GM18861 (cell line): Measurements from ENCODE around the gene KCNQ2.

Source experiments
- ATAC-seq: cut with Tn5 transposase; IDR thresholded peaks from one replicate; pipeline ENCODE4 v1.9.1; 2021; ENCODE audit not compliant: unreplicated experiment

Gene KCNQ2

GRCh38 chr20:63472862-63473390 is 471 bp upstream of the KCNQ2 start:
- no peak for ATAC-seq

DNA sequence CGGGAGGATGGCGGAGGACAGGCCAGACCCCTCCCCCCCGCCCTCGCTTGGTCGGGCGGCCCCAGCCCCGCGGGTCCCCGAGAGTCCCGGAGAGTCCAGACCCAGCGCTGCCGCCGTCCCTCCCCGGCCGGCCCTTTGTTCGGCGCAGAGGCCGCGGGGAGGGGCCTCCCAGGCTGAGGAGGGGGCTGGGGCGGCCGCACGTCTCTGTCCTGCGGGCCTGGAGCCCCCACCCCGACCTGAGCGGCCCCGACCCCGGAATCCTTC is 806 bp downstream of the KCNQ2 start:
- ATAC-seq, result no peak

- no peak for ATAC-seq
These were observed 1.3 kb downstream of the KCNQ2 start for GRCh38 chr20:63471002-63471716.

GRCh38 chr20:63470410-63470809 is 2.0 kb downstream of the KCNQ2 start:
- no peak for ATAC-seq

DNA sequence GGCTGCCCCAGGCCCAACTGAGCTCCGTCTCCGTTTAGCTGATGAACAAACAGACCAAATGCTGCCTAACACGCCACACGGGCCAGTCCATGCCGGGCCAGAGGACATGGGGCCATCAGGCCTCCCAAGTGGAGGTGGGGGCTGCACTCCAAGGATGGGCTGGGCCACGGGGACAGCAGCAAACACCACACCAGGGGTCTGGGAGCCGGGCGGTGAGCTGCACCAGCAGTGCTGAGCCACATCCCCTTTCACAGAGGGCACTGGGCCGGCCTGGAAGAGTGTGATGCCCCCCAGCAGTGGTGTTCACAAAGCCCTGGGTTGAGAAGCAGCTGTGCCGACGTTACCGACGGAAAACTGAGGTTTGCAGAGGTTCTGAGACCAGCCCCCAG is 2.7 kb downstream of the KCNQ2 start:
- ATAC-seq, result no peak

DNA sequence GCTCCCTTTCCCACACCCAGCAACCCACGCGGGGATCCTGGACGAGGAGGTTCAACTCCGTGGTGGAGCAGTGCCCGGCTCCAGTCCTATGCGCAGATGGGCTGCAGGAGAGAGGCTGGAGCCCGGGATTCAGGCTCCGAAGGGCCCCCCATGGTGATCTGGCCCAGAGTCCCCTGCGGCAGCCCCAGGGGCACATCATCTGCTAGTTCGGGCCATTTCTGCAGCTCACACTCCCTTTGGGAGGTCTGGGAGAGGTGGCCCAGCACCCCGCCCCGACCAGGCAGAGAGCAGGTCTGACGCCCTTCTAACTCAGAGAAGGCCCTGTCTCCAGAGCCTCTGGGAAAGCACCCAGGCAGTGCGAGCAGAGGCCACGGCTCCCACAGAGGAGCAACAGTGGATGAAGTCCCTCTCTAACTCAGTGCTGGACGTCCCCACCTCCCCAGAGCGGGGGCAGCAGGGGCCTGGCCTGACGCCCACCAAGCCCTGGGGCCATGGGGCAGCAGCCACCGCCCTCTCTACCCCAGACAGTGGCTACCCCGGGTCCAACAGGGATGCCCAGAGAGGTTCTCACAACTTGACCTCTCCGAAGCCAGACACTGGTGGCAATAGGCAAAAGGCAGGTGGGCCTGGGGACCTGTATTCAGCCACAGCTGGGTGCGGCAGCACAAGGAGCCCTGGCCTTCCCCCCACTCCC is 3.3 kb downstream of the KCNQ2 start:
- ATAC-seq, result no peak

DNA sequence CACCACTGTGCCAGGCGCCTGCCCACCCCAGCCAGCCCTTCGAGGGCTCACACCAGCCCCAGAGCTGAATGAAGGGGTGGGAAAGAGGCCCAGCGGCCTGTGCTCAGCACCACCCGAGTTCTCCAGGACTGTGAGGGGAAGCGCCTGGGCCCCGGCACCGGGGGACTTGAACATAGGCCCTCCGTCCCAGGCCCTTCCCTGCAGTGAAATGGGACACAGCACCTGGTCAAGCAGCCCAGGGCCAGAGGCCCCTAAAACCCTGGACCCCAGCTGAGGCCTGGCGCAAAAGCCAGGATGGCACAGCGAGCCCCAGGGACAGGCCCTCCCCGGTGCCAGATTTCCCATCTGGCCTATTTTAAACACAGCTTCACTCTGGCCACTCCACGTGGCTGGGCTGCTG is 4.0 kb downstream of the KCNQ2 start:
- no peak for ATAC-seq

GRCh38 chr20:63467294-63468083 is 5.0 kb downstream of the KCNQ2 start:
- ATAC-seq, result no peak

DNA sequence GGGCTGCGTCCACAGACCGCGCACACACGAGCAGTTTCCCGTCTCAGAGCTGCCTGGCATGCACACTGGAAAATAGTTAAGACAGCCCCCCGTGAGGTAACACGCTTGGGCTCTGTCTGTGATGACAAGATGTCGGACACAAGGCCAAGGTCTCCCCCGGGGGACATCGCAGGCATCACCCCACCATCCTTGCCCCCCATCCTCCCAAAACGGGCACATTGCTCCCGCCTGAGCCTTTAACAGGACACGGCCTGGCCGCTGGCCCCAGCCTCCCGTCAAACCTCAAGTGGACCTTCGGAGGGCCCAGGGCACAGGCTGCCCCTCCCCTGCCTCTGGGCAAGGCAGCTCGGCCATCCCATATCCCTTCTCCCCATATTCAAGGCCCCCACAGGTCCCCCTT is 5.6 kb downstream of the KCNQ2 start:
- no peak for ATAC-seq

GRCh38 chr20:63466250-63466825 is 6.1 kb downstream of the KCNQ2 start:
- no peak for ATAC-seq

- ATAC-seq, result no peak
These were observed 6.8 kb downstream of the KCNQ2 start for GRCh38 chr20:63465380-63466249.

GRCh38 chr20:63464289-63464635 is 8.2 kb downstream of the KCNQ2 start:
- no peak for ATAC-seq

DNA sequence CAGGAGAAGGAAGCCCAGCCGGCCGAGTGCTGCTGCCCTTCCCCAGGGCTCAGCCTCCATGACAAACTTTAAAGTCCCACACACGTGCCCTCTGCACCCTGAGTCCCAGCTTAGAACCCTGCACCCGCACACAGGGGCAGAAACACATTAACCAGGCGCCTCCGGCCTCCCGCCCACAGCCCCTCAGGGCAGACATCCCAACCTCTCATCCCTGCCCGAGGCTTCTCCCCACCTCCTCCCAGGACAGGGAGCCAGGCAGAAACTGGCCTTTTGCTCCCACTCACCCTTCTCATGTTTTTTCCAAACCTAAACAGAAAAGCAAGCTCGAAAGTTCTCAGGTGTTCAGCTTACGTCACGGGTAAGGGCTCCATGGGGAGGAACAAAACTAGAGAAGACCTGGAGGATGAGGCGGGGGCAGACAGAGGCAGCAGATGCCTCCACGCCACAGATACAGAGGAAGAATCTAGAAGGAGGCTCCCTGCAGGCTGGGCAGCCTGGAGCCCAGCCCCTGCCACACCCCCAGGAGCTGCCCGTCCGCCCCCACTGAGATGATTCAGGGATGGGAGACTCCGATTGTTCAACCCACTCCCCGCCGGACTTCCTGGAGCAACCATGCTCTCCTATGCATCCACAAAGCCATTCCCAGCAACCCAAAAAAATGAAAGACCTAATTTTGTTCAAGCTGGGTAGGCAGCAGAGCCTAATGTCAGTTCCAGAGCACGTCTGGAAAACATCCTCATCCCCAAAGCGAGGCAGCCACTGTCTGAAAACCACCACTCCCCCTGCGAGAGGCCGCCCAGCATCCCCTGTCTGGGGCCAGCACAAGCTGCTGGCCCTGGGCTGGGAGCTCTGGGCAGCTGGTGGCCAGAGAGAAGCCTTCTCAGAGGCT is 8.8 kb downstream of the KCNQ2 start:
- ATAC-seq, result no peak

DNA sequence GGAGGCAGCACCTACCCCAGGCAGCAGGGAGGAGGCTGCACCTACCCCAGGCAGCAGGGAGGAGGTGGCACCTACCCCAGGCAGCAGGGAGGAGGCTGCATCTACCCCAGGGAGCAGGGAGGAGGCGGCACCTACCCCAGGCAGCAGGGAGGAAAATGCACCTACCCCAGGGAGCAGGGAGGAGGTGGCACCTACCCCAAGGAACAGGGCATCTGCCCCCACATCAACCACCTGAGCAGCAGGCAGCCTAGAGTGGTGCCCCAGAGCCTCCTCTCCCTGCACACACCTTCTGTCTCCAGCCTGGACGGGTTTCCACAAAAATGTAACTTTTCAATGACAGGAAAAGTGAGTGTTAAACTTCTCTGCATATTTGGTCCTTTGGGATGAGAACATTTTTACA is 10.2 kb downstream of the KCNQ2 start:
- ATAC-seq, result no peak

DNA sequence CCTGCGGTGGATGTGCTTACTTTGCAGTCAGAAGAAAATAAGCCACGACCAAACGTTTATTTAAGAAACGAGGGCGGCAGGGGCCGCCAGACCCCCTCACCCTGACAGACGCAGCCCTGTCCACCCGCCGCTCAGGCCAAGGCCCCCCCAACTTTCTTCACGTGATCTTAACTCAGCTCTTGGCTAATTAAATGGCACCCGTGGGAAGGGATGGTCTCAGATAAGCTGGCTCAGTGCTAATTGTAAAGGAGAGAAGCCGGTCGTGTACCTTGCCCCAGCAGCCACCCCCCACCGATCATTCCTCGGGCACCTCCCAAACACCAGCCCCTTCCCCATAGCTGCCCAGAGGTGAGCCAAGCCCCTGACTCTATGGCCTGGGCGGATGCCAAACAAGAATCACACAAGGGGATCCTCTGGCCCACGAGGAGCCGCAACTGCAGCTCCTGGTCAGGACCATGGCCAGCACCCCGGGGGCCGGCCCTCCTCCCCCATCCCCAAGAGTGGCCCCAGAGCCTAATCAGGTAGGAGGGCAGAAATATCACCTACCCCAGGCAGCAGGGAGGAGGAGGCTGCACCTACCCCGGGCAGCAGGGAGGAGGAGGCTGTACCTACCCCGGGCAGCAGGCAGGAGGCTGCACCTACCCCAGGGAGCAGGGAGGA is 11.2 kb downstream of the KCNQ2 start:
- no peak for ATAC-seq

- no peak for ATAC-seq
These were observed 13.4 kb downstream of the KCNQ2 start for GRCh38 chr20:63459070-63459380.

GRCh38 chr20:63458170-63459069 is 14.0 kb downstream of the KCNQ2 start:
- ATAC-seq, result no peak

DNA sequence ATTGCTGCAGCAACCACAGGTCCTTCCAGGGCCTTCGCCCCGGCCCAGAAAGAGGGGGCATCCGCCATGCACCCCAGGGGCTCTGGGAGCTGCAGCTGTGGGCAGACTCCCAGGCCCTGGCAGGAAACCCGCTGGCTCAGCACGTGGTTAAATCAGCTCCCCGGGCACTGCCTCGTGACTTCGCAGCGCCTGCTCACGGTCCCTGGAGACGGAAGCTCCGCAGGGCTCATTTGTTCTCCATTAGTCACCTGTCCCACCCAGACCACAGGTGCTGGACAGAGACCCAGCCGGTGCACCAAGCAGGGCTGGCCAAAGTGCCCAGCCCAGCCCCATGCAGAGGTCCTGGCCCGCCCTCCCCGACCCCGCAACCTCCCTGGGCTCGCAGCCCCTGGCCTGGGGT is 14.7 kb downstream of the KCNQ2 start:
- ATAC-seq, result no peak
